Measurements from ENCODE around the gene NTHL1. TPM values are rescaled to one million over a fixed set of nuclear protein-coding genes. Genes with fewer than 3 reads are reported as not detected.
"Not testable (repeated sequence)": the region's sequence is repeated elsewhere in the genome, so short reads cannot be mapped to it uniquely, and the experiment has no call there.

Gene NTHL1
- polyA plus RNA-seq, 1 donor = 13.5 TPM

- DNase-seq = no peak
Measured at GRCh38 chr16:2040041-2040786, 7.4 kb downstream of the NTHL1 start.

GRCh38 chr16:2039274-2040031, 8.2 kb downstream of the NTHL1 start:
- DNase-seq = peak; percentile 77

GRCh38 chr16:2038382-2039231, 9.0 kb downstream of the NTHL1 start:
- peak; percentile 69 for DNase-seq

DNA sequence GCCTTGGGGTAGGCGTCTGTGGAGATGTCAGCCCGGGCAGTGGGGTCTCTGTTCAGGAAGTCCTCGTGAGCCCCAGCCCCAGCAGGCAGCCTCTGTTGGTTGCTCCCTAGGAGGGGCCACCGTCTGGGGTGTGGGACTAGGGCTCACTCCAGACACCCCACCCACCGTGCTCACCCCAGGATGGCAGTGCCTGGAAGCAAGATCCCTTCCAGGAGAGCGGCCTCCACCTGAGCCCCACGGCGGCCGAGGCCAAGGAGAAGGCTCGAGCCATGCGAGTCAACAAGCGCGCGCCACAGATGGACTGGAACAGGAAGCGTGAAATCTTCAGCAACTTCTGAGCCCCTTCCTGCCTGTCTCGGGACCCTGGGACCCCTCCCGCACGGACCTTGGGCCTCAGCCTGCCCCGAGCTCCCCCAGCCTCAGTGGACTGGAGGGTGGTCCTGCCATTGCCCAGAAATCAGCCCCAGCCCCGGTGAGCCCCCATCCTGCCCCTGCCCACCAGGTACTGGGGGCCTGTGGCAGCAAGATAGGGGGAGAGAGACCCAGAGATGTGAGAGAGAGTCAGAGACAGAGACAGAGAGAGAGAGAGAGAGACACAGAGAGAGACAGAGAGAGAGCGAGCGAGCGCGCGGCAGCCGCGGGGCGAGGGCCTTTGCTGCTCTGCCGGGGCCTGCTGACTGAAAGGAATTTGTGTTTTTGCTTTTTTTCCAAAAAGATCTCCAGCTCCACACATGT, 9.8 kb downstream of the NTHL1 start:
- no peak for DNase-seq

DNA sequence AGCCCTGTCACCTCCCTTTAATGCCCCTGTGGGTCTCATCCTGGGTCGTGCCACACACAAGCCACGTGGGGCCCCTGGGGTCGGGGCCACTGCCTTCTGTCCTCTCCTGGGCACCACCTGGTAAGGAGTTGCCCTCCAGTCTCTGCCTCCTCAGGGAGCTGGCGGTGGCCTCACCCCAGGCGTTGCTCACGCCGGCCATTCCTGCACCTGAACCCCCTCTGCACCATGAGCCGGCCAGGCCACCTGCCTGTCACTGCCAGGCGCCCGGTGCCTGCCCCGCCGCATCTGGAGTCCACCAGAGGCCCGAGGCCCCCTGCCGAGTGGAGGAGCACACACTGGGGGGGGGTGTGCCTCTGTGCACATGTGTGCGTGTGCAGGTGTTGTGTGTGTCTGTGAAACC, 10.5 kb downstream of the NTHL1 start:
- DNase-seq = no peak

DNA sequence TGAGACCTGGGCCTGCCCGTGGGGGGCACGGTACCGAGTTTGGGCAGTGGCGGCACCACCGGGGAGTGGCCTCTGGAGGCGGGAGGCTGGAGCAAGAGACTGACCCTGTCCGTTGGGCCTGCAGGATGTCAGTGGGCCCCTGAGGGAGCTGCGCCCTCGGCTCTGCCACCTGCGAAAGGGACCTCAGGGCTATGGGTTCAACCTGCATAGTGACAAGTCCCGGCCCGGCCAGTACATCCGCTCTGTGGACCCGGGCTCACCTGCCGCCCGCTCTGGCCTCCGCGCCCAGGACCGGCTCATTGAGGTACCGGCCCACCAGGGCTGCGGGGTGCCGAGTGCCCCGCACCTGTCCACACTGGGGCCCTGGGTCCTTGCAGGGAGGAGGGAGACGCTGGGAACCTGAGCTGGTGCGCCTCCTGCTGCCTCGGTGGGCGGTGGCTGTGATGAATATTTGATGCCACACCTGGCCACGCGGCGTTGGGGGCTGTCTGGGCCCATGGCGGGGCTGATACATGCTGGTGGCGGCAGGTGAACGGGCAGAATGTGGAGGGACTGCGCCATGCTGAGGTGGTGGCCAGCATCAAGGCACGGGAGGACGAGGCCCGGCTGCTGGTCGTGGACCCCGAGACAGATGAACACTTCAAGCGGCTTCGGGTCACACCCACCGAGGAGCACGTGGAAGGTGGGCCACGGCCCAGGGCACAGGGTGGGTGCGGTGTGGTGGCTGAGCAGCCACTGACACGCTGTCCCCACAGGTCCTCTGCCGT, 11.3 kb downstream of the NTHL1 start:
- no peak for DNase-seq

DNA sequence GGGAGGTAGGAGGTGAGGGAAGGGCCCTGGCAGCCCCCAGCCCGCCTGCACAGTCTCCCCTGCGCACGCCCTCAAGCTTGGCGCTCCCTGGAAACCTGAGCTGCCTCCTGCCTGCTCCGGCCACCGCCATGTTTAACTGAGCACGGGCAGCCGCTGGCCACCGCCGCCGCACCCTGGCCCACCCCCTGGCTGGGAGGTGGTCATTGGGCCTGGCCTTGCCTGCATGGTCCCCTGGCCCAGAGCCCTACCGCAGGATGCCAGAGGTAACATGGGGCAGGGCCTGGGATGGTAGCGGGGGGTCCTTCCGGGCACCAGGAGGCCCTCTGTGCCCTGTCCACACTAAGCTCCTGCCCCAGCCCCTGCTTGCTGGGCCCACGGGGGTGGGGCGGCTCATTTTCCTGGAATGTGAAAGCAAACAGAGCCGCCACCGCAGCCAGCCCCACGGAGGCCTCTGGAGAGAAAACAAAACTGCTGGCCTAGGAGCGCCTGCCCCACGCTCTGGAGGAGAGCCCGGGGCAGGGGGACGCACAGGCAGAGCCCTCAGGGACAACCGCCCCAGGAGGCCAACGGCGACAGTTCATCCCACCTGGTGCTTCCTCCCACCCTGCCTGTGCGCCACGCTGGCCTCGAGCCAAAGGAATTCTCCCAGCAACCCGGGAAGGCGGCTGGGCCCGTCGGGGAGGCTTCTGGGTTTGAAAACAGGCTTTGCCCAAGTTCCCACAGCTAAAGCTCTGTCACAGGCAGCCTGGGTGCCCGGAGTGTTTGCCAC, 12.0 kb downstream of the NTHL1 start:
- DNase-seq = no peak

DNA sequence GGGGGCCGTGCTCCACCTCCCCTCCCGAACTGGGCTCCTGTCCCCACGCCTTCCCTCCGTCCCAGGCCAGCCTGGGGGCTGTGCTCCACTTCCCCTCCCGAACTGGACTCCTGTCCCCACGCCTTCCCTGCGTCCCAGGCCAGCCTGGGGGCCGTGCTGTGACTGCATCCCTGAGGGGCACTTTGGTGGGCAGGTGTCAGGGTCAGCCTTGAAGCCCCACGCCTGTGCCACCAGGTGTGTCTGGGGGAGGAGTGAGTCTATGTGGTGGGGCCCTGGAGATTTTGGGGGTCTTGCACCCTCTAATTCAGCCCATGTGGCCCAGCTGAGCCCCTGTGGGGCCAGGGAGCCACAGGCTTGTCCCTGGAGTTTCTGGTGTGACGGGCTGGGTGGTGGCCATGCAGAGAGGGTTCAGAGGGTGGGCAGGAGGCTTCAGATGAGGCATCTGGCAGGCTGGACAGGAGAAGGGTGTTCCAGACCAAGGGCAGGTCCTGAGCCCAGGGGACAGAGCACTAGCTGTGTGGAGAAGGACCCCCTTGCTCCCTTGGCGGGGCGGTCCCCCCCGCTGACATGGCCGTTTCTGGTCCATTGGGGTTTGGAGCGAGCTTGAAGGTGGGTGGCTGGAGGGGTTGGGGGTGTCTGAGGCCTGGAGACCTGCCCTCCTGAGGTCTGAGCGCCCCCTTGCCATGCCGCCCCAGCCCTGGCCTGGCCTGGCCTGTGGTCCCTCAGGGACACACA, 12.8 kb downstream of the NTHL1 start:
- no peak for DNase-seq

- DNase-seq = not testable (repeated sequence)
Measured at GRCh38 chr16:2033909-2034695, 13.5 kb downstream of the NTHL1 start.

- no peak for DNase-seq
Measured at GRCh38 chr16:2033057-2033908, 14.4 kb downstream of the NTHL1 start.

DNA sequence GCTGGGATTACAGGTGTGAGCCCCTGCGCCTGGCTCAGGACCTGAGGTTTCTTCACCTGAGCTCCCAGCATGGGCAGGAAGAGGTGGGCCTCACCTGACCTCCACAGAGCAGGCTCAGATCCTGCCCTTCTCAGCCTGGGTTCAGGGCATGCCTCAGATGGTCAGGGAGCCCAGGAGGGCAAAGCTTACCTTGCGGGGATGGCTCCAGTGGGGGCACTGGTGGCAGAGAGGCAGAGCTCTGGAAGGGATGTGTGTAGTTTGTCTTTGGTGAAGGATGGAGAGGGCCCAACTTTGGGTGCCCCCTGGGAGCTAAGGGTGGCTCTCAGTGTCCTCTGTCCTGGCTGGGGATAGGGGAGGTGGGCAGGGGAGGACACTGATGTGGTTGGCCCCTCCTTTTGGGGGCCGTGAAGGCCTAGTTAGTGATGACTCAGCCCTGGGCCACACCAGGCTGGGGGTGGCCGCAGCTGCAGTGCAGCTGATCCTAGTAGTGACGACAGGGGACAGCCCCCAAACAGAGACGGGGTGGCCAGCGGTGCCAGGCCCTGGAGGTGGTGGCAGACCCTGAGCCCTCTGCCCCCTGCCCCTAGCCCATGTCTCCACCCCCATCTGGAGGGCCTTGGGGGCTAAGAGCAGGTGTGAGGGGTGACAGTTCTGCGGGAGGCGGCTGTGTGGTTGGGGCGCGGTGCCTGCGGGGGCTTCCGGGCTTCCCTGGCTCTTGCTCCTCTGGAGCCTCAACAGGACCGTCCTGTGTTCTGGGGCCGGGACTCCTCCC, 15.2 kb downstream of the NTHL1 start:
- DNase-seq = no peak

- DNase-seq = no peak
Measured at GRCh38 chr16:2031081-2031577, 16.5 kb downstream of the NTHL1 start.

DNA sequence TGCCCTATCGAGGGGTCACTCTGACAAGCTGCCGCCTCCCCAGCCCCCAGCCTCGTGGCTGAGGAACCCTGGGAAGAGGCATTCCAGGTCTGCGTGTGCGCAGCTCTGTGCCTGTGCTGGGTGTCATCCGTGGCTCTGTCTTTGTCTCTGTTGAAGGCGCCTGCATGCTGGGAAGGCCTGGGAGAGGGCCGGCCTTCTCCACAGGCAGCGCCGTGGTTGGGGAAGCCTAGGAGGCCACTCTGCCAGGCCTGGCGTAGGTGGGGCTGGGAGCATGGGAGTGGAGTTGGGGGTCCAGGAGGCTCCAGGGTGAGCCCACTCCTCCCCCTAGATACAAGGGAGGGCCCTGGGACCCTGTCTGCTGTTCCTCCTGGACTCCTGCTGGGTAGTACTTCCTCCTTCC, 17.6 kb downstream of the NTHL1 start:
- DNase-seq = no peak

- DNase-seq = no peak
Measured at GRCh38 chr16:2029350-2029749, 18.3 kb downstream of the NTHL1 start.

DNA sequence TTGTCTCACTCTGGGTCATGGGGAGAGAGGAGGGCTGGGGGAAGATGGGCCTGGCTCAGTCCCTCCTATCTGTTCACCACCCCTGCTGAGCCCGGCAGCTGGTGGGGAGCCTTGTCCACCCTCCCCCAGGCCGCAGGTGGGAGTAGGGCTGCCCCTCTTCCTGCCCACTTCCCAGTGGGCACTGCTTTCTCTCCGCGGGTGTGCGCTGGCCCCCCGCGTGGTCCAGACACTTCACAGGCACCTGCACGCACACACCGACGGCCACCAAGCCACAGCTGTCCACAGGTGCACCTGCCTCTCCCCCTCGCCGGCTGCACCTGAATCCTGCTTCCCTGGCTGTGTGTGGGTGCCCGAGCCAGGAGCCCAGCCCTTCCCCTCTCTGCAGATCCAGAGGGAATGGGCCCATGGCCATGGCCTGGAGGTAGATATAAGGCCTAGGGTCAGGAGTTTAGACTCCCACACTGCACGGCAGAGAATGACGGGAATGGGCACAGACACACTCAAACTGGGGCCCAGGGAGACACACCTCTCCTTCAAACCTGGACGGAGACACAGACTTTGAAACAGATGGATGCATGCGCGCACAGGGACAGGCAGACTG, 18.9 kb downstream of the NTHL1 start:
- DNase-seq = no peak

- no peak for DNase-seq
Measured at GRCh38 chr16:2028146-2028545, 19.5 kb downstream of the NTHL1 start.

Data from hindlimb muscle (tissue), 1 donor.